ENCODE measurements around the gene AOC3.

AOC3 gene

GRCh38 chr17:42850954-42851353 is at the start of gene AOC3:
Gene AOC3 (plus strand): TSS chr17:42851199. CDS start chr17:42851344, 145 bp downstream.
- no peak for DNase-seq (ENCODE audit: low read depth)

DNA sequence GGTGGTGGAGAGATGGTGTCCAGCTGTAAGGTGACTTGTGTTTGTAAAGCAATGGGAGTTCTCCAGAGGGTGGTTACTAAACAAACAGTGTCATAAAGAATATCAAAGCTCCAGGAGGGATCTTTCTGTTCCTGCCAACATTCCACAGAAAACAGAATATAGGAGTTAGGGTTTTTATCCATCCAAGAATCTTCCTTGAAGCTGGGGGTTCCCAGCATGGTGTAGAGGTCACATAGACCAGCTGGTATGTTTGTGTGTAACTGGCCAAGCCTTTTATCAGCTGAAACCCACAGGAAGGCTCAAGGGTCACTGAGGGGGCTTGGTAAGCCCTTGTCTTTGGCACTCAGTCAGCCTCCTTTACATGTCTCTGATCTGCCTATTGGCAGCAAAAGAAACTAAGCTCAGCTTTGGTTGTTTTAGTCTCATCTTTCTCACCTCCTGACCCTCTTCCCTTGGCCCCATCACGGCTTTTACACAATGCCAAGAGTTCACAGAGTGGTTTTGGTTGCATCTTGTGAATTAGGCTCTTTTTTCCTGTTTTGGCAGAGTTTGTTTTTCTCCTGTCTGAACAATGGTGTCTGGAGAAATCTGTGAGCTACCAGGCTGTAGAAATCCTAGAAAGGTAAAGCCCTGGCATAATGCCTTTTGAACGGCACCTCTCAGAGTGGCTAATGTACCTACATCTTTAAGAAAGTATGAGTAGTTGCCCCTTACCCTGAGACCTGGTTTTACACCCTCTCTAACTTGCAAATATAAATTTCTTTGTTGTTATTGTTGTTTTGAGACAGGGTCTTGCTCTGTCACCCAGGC is 47.7 kb upstream of the AOC3 start:
- DNase-seq (ENCODE audit: low read depth), result peak; percentile 60

- DNase-seq (ENCODE audit: low read depth), result no peak
These were observed 46.1 kb upstream of the AOC3 start for GRCh38 chr17:42804918-42805367.

- DNase-seq (ENCODE audit: low read depth), result no peak
These were observed 44.8 kb upstream of the AOC3 start for GRCh38 chr17:42806249-42806648.

DNA sequence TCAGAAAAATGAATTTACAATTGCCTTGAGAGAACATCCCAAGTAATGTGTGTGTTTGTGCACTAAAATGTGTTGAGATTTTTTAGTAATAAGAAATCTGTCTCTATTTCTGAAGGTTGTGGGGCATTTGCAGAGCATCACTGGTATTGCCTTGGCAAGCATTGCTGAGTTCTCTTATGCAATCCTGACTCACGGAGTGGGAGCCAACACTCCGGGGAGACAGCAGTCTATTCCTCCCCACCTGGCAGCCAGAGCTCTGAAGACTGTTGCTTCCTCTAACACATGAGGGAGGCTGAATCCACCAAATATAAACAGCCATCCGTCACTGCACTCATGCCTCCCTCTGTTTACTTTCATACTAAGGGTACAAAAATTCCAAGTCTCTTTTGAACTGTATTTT is 41.7 kb upstream of the AOC3 start:
- DNase-seq (ENCODE audit: low read depth), result peak; percentile 81

GRCh38 chr17:42814633-42815399 is 36.2 kb upstream of the AOC3 start:
- DNase-seq (ENCODE audit: low read depth), result peak; percentile 57

DNA sequence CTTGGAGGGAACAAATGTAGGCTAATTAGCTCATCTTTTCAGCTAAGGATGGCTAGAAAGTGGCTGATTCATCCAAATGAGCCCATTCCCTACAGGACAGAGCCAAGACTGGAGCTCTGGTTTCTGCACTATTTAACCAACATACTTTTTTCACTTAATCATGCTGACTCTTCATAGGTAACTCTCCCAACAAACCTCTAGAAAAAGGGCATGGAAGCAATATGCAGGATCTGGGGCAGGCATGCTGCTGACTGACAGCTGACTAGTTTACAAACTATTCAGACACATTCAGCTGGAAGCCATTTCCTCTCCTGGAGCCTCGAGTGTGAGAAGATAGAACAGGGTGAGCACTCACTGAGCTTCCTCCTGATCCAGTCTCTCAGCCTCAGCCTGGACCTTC is 33.1 kb upstream of the AOC3 start:
- no peak for DNase-seq (ENCODE audit: low read depth)

- DNase-seq (ENCODE audit: low read depth), result no peak
These were observed 32.6 kb upstream of the AOC3 start for GRCh38 chr17:42818379-42818778.

DNA sequence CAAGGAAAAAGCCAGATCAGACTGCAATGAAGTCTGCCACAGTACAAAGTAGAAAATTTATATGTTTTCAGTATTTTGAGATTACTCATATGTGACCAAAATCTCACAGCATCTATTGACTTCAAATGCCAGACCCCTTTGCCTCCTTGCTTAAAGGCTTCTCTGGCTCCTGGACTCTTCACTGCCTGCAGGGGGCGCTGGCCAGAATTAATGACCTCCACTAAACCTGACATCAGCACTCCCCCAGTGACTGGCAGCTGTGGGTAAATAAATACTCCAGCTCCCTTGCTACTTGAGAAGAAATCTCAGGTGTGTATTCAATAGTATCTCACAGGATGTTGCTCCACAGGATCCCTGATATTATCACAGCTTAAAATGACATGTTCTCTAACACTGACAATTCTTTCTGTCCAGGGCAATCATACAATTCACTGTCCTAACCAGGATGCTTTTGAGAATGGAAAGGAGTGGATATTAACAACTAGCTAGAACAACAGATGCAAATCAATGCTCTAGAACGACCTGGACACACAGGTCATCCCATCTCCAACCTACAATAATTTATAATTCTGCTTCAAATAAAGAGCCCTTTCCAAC is 31.0 kb upstream of the AOC3 start:
- peak; percentile 32 for DNase-seq (ENCODE audit: low read depth)

- DNase-seq (ENCODE audit: low read depth), result no peak
These were observed 29.8 kb upstream of the AOC3 start for GRCh38 chr17:42821176-42821575.

- no peak for DNase-seq (ENCODE audit: low read depth)
These were observed 23.5 kb upstream of the AOC3 start for GRCh38 chr17:42827472-42827871.

DNA sequence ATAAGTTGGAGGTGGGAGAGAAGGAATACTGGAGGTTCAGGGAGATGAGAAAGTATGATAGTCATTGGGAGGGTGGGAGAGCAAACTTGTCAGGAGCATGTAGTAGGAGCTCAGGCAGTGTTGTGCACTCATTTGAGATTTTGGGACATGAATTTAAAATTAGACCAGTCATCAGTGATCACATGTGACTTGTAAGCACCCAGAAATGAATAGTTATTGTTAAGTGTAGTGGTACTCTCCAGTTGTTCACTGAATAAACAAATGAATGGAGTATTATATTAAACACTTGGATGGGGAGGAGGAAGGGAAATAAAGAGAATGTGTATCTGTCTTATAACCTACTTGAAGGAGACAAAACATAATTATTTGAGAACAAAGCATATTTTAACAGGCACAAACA is 20.0 kb upstream of the AOC3 start:
- no peak for DNase-seq (ENCODE audit: low read depth)

GRCh38 chr17:42832213-42832933 is 18.6 kb upstream of the AOC3 start:
- DNase-seq (ENCODE audit: low read depth), result no peak

DNA sequence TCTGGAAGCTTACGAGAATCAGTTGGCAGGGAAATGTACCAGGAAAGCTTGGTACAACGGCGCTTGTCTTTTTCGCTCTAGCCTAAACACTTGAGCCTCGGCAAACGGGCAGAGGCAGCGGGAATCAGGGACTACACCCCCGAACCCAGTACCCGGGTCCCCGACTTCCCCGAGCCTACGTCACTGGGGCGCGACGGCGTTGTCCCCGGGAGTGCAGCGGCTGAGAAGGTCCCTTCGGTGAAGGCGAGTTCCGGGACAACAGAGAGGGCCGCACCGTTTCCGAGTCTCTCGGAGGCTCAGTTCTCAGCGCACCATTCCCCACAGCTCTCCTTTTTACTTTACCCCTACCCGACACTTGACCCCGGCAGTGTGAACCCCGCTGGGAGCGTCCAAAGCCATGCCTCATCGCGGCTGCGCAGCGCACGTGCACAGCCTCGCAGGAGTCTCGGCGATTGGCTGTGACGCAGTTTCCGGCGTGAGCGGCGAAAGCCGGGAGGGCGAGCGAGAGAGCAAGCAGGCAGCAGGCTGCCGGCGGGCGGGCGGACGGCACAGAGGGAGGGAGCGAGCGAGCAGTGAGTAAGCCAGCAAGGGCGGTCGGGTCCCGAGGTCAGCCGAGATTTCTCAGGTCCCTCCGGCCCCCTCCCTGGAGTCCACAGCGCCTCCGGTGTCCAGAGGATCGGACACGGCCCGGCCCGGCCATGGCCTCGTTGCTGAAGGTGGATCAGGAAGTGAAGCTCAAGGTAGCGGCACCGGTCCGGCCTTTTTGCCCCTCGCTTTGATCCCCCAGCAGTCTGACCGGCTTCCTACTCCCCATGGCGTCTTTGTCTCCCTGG is 17.8 kb upstream of the AOC3 start, which contains the start of gene PSME3:
Gene PSME3 (plus strand): TSS at position 464 of the 833 bp plus-strand sequence. CDS start 235 bp downstream, at position 699.
- DNase-seq (ENCODE audit: low read depth), result peak; percentile 79

GRCh38 chr17:42833767-42834422 is 17.1 kb upstream of the AOC3 start:
- DNase-seq (ENCODE audit: low read depth), result no peak

- no peak for DNase-seq (ENCODE audit: low read depth)
These were observed 15.3 kb upstream of the AOC3 start for GRCh38 chr17:42835732-42836131.

DNA sequence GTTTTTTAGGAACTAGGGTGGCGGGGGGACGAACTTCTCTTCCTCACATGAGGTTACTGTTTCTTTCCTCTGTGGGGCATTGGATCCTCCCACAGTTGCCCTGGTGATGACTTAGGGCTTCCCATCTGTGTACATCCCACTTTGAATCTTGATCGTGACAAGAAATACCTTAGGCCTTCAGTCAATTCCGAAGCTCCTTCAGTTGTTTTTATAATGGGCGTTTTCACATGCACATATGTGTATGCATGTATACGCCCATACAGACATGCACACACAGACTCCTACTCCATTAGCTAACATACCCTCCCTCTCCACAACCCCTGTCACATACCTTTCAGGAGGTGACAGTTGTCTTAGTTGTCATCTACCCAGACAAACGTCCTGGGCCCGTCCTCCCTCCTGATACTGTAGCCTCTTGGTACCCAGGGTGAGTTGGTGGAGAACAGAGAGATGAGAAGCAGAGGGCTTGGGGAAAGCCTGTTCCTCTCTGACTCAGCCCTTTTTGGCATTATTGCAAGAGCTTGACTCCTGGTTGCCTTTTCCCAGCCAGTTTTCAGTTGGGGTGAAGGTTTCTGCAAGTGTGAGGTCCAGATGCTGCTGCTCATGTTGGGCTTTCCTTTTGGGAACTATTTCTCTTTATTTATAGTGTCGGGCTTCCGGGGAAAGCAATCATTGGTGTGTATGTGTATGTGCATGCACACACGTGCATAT is 8.9 kb upstream of the AOC3 start:
- no peak for DNase-seq (ENCODE audit: low read depth)

GRCh38 chr17:42843358-42843934 is 7.6 kb upstream of the AOC3 start:
- peak; percentile 65 for DNase-seq (ENCODE audit: low read depth)

GRCh38 chr17:42844271-42844670 is 6.7 kb upstream of the AOC3 start, which contains the start of gene AOC2:
Gene AOC2 (plus strand): TSS chr17:42844580. CDS start chr17:42844627, 47 bp downstream.
- peak; percentile 21 for DNase-seq (ENCODE audit: low read depth)

All from fibroblast of gingiva (primary cell).